ENCODE measurements around the gene ZMYND8. TPM values are rescaled to one million over a fixed set of nuclear protein-coding genes. Genes with fewer than 3 reads are reported as not detected.
"Not testable (repeated sequence)": the region's sequence is repeated elsewhere in the genome, so short reads cannot be mapped to it uniquely, and the experiment has no call there.

Gene ZMYND8
- total RNA-seq, 1 donor from 2014 or later, result 19.2 TPM

- H3K4me3 ChIP-seq (ENCODE audit: low read depth, low read length), result no peak overlapping the region
- H3K27me3 ChIP-seq (ENCODE audit: control insufficient read depth, insufficient read depth, low read length), result no peaks in the 10 kb centered on the region
- H3K36me3 ChIP-seq (ENCODE audit: control insufficient read depth, insufficient read depth, low read length), result peaks cover 3% of the 10 kb centered on the region
- TF ChIP-seq CTCF (IDR thresholded peaks at IDR 0.05; ENCODE audit: insufficient read depth, low read length, poor library complexity, severe bottlenecking), result no peak
- DNase-seq (ENCODE audit: low read depth), result no peak
Measured at GRCh38 chr20:47246061-47246777, 110.3 kb downstream of the ZMYND8 start.

- H3K4me3 ChIP-seq (ENCODE audit: low read depth, low read length); H3K27me3 ChIP-seq (ENCODE audit: control insufficient read depth, insufficient read depth, low read length); H3K36me3 ChIP-seq (ENCODE audit: control insufficient read depth, insufficient read depth, low read length); DNase-seq (ENCODE audit: low read depth): not testable (repeated sequence)
Measured at GRCh38 chr20:47245166-47245565, 111.3 kb downstream of the ZMYND8 start.

GRCh38 chr20:47244451-47244850, 112.0 kb downstream of the ZMYND8 start:
- Histone ChIP-seq H3K27me3 (ENCODE audit: control insufficient read depth, insufficient read depth, low read length) (no peaks in the 10 kb centered on the region), H3K4me3 (ENCODE audit: low read depth, low read length) (no peak overlapping the region), H3K36me3 (ENCODE audit: control insufficient read depth, insufficient read depth, low read length) (peaks cover 3% of the 10 kb centered on the region)
- TF ChIP-seq CTCF (IDR thresholded peaks at IDR 0.05; ENCODE audit: insufficient read depth, low read length, poor library complexity, severe bottlenecking), result no peak
- DNase-seq (ENCODE audit: low read depth), result no peak

GRCh38 chr20:47243532-47244305, 112.8 kb downstream of the ZMYND8 start:
- H3K4me3 ChIP-seq (ENCODE audit: low read depth, low read length), result no peak overlapping the region
- DNase-seq (ENCODE audit: low read depth), result no peak
- no peak for TF ChIP-seq CTCF (IDR thresholded peaks at IDR 0.05; ENCODE audit: insufficient read depth, low read length, poor library complexity, severe bottlenecking)
- H3K27me3 ChIP-seq (ENCODE audit: control insufficient read depth, insufficient read depth, low read length), result no peaks in the 10 kb centered on the region
- peaks cover 3% of the 10 kb centered on the region for H3K36me3 ChIP-seq (ENCODE audit: control insufficient read depth, insufficient read depth, low read length)

GRCh38 chr20:47243003-47243402, 113.5 kb downstream of the ZMYND8 start:
- H3K36me3 ChIP-seq (ENCODE audit: control insufficient read depth, insufficient read depth, low read length), result no peaks in the 10 kb centered on the region
- DNase-seq (ENCODE audit: low read depth), result no peak
- TF ChIP-seq CTCF (IDR thresholded peaks at IDR 0.05; ENCODE audit: insufficient read depth, low read length, poor library complexity, severe bottlenecking), result no peak
- no peak overlapping the region for H3K4me3 ChIP-seq (ENCODE audit: low read depth, low read length)
- no peaks in the 10 kb centered on the region for H3K27me3 ChIP-seq (ENCODE audit: control insufficient read depth, insufficient read depth, low read length)

GRCh38 chr20:47241345-47241781, 115.1 kb downstream of the ZMYND8 start:
- DNase-seq (ENCODE audit: low read depth), result no peak
- H3K27me3 ChIP-seq (ENCODE audit: control insufficient read depth, insufficient read depth, low read length), result no peaks in the 10 kb centered on the region
- no peak overlapping the region for H3K4me3 ChIP-seq (ENCODE audit: low read depth, low read length)
- TF ChIP-seq CTCF (IDR thresholded peaks at IDR 0.05; ENCODE audit: insufficient read depth, low read length, poor library complexity, severe bottlenecking), result no peak
- H3K36me3 ChIP-seq (ENCODE audit: control insufficient read depth, insufficient read depth, low read length), result peaks cover 1% of the 10 kb centered on the region

GRCh38 chr20:47240096-47240495, 116.4 kb downstream of the ZMYND8 start:
- not testable (repeated sequence) for H3K4me3 ChIP-seq (ENCODE audit: low read depth, low read length); DNase-seq (ENCODE audit: low read depth); H3K27me3 ChIP-seq (ENCODE audit: control insufficient read depth, insufficient read depth, low read length); H3K36me3 ChIP-seq (ENCODE audit: control insufficient read depth, insufficient read depth, low read length)

Data from kidney epithelial cell (primary cell).